NCI-H187 (cell line): ENCODE results near the gene NOVA2.

Experiments used
- DNase-seq, 2 experiments: peaks; one replicate each; lab custom pipeline; 2025; lab: John Stamatoyannopoulos, UW

Gene NOVA2

GRCh38 chr19:46000491-46001246 lies 27.0 kb upstream of the NOVA2 start:
- no peak for DNase-seq

GRCh38 chr19:45999653-46000121 lies 26.0 kb upstream of the NOVA2 start:
- DNase-seq: no peak

GRCh38 chr19:45998834-45999233 lies 25.2 kb upstream of the NOVA2 start:
- no peak for DNase-seq

GRCh38 chr19:45996933-45997332 lies 23.3 kb upstream of the NOVA2 start:
- no peak for DNase-seq

- DNase-seq: no peak
Measured at GRCh38 chr19:45995715-45996385, 22.2 kb upstream of the NOVA2 start.

- DNase-seq: peak; percentile 98 to 99
Measured at GRCh38 chr19:45994998-45995714, 21.5 kb upstream of the NOVA2 start, which contains the start of gene CCDC61. Gene CCDC61 (plus strand): TSS chr19:45995467. CDS start chr19:46003019, 7,552 bp downstream.

GRCh38 chr19:45994456-45994997 lies 20.9 kb upstream of the NOVA2 start:
- DNase-seq: no peak

- no peak for DNase-seq
Measured at GRCh38 chr19:45990113-45990728, 16.6 kb upstream of the NOVA2 start.

- no peak for DNase-seq
Measured at GRCh38 chr19:45985321-45985720, 11.7 kb upstream of the NOVA2 start.

- no peak for DNase-seq
Measured at GRCh38 chr19:45981350-45981749, 7.7 kb upstream of the NOVA2 start.

GRCh38 chr19:45978156-45978555 lies 4.5 kb upstream of the NOVA2 start:
- DNase-seq: no peak

- DNase-seq: no peak
Measured at GRCh38 chr19:45976178-45976577, 2.5 kb upstream of the NOVA2 start.

GRCh38 chr19:45975306-45976070 lies 1.8 kb upstream of the NOVA2 start:
- no peak for DNase-seq

- DNase-seq: no peak
Measured at GRCh38 chr19:45972947-45973540, 621 bp downstream of the NOVA2 start.

GRCh38 chr19:45972081-45972946 lies 1.4 kb downstream of the NOVA2 start:
- no peak for DNase-seq

GRCh38 chr19:45971260-45971902 lies 2.3 kb downstream of the NOVA2 start:
- DNase-seq: no peak

GRCh38 chr19:45969676-45970075 lies 4.0 kb downstream of the NOVA2 start:
- no peak for DNase-seq

GRCh38 chr19:45968626-45969025 lies 5.0 kb downstream of the NOVA2 start:
- DNase-seq: no peak

GRCh38 chr19:45967246-45967645 lies 6.4 kb downstream of the NOVA2 start:
- DNase-seq: no peak
